ACC112 (cell line): ENCODE results near the gene CHTF18.
"Not testable (repeated sequence)": the region's sequence is repeated elsewhere in the genome, so short reads cannot be mapped to it uniquely, and the experiment has no call there.

Experiments used
- H2AFZ ChIP-seq: fragments of 200-600 bp; sonication (generic); one replicate; pipeline ENCODE4 v1.6.0; 2017; ENCODE audit warnings: antibody characterized with exemption, low read length; ENCODE audit not compliant: unreplicated experiment
- H3K27ac ChIP-seq: fragments of 200-600 bp; sonication (generic); 2 replicates; pipeline ENCODE4 v1.5.1; 2014; ENCODE audit warnings: low read depth, mild to moderate bottlenecking, antibody characterized with exemption, low read length, moderate library complexity
- H3K27me3 ChIP-seq: fragments of 200-600 bp; sonication (generic); 2 replicates; pipeline ENCODE4 v1.6.1; 2014; ENCODE audit warnings: mild to moderate bottlenecking, antibody characterized with exemption, low read length, moderate library complexity, mixed read lengths; ENCODE audit not compliant: insufficient read depth
- H3K36me3 ChIP-seq: fragments of 200-600 bp; sonication (generic); 2 replicates; pipeline ENCODE4 v1.6.1; 2016; ENCODE audit warnings: mild to moderate bottlenecking, antibody characterized with exemption, low read length, moderate library complexity, mixed read lengths; ENCODE audit not compliant: insufficient read depth
- H3K4me1 ChIP-seq: fragments of 200-600 bp; sonication (generic); one replicate; pipeline ENCODE4 v1.6.1; 2016; ENCODE audit warnings: low read length, mixed read lengths; ENCODE audit not compliant: insufficient read depth, unreplicated experiment, control insufficient read depth
- H3K4me3 ChIP-seq: fragments of 200-600 bp; sonication (generic); 2 replicates; pipeline ENCODE4 v1.5.1; 2014; ENCODE audit warnings: mild to moderate bottlenecking, low read depth, low read length
- H3K79me2 ChIP-seq: fragments of 200-600 bp; sonication (generic); one replicate; pipeline ENCODE4 v1.6.0; 2016; ENCODE audit warnings: low read length; ENCODE audit not compliant: control insufficient read depth, unreplicated experiment, insufficient read depth

The CHTF18 gene

GRCh38 chr16:747978-748746, 40.3 kb upstream of the CHTF18 start:
- Histone ChIP-seq H3K36me3 (no peaks in the 10 kb centered on the region), H3K79me2 (no peaks in the 10 kb centered on the region), H3K4me3 (no peak overlapping the region), H3K27me3 (no peaks in the 10 kb centered on the region), H3K27ac (no peak overlapping the region), H2AFZ (no peak overlapping the region), H3K4me1 (no peaks in the 10 kb centered on the region)

- Histone ChIP-seq H2AFZ (no peak overlapping the region), H3K4me1 (no peaks in the 10 kb centered on the region), H3K27ac (no peak overlapping the region), H3K4me3 (no peak overlapping the region), H3K36me3 (no peaks in the 10 kb centered on the region), H3K79me2 (no peaks in the 10 kb centered on the region), H3K27me3 (no peaks in the 10 kb centered on the region)
These were observed 39.4 kb upstream of the CHTF18 start for GRCh38 chr16:749010-749409.

- Histone ChIP-seq H3K4me3 (no peak overlapping the region), H2AFZ (no peak overlapping the region), H3K27me3 (no peaks in the 10 kb centered on the region), H3K79me2 (no peaks in the 10 kb centered on the region), H3K36me3 (no peaks in the 10 kb centered on the region), H3K4me1 (no peaks in the 10 kb centered on the region), H3K27ac (no peak overlapping the region)
These were observed 37.9 kb upstream of the CHTF18 start for GRCh38 chr16:750485-750884.

- H2AFZ ChIP-seq: no peak overlapping the region
- no peak overlapping the region for H3K4me3 ChIP-seq
- no peak overlapping the region for H3K27ac ChIP-seq
- H3K4me1 ChIP-seq: no peaks in the 10 kb centered on the region
- H3K79me2 ChIP-seq: no peaks in the 10 kb centered on the region
- no peaks in the 10 kb centered on the region for H3K27me3 ChIP-seq
- H3K36me3 ChIP-seq: no peaks in the 10 kb centered on the region
These were observed 37.0 kb upstream of the CHTF18 start for GRCh38 chr16:751152-752006.

GRCh38 chr16:752007-752312, 36.5 kb upstream of the CHTF18 start:
- H3K27me3 ChIP-seq: no peaks in the 10 kb centered on the region
- H3K79me2 ChIP-seq: no peaks in the 10 kb centered on the region
- H2AFZ ChIP-seq: no peak overlapping the region
- no peak overlapping the region for H3K27ac ChIP-seq
- no peaks in the 10 kb centered on the region for H3K36me3 ChIP-seq
- H3K4me3 ChIP-seq: no peak overlapping the region
- no peaks in the 10 kb centered on the region for H3K4me1 ChIP-seq

- H3K4me3 ChIP-seq, H2AFZ ChIP-seq, H3K36me3 ChIP-seq, H3K27ac ChIP-seq, H3K79me2 ChIP-seq, H3K4me1 ChIP-seq, H3K27me3 ChIP-seq: not testable (repeated sequence)
These were observed 34.3 kb upstream of the CHTF18 start for GRCh38 chr16:754121-754607.

- Histone ChIP-seq H3K36me3 (no peaks in the 10 kb centered on the region), H3K27me3 (no peaks in the 10 kb centered on the region), H3K79me2 (no peaks in the 10 kb centered on the region), H3K4me1 (no peaks in the 10 kb centered on the region), H3K4me3 (no peak overlapping the region), H2AFZ (no peak overlapping the region), H3K27ac (no peak overlapping the region)
These were observed 33.8 kb upstream of the CHTF18 start for GRCh38 chr16:754656-755055.

GRCh38 chr16:756428-756827, 32.0 kb upstream of the CHTF18 start:
- no peaks in the 10 kb centered on the region for H3K4me1 ChIP-seq
- no peak overlapping the region for H2AFZ ChIP-seq
- H3K27me3 ChIP-seq: no peaks in the 10 kb centered on the region
- H3K27ac ChIP-seq: no peak overlapping the region
- H3K4me3 ChIP-seq: no peak overlapping the region
- H3K36me3 ChIP-seq: no peaks in the 10 kb centered on the region
- H3K79me2 ChIP-seq: no peaks in the 10 kb centered on the region

GRCh38 chr16:759110-759910, 29.1 kb upstream of the CHTF18 start:
- Histone ChIP-seq H2AFZ (no peak overlapping the region), H3K4me1 (no peaks in the 10 kb centered on the region), H3K36me3 (no peaks in the 10 kb centered on the region), H3K27ac (no peak overlapping the region), H3K4me3 (no peak overlapping the region), H3K27me3 (no peaks in the 10 kb centered on the region), H3K79me2 (no peaks in the 10 kb centered on the region)

GRCh38 chr16:760065-760464, 28.4 kb upstream of the CHTF18 start:
- H2AFZ ChIP-seq: no peak overlapping the region
- H3K79me2 ChIP-seq: no peaks in the 10 kb centered on the region
- no peaks in the 10 kb centered on the region for H3K4me1 ChIP-seq
- no peak overlapping the region for H3K27ac ChIP-seq
- no peaks in the 10 kb centered on the region for H3K27me3 ChIP-seq
- H3K36me3 ChIP-seq: no peaks in the 10 kb centered on the region
- H3K4me3 ChIP-seq: no peak overlapping the region
